Astrocyte of the spinal cord (primary cell): ENCODE measurements around the gene PTCRA.
"Not testable (repeated sequence)": the region's sequence is repeated elsewhere in the genome, so short reads cannot be mapped to it uniquely, and the experiment has no call there.

ENCODE experiments used
- DNase-seq: peaks from one replicate; pipeline ENCODE4 v3.0.0; 2011; ENCODE audit warnings: low read depth, low spot score
- H3K4me3 ChIP-seq: 2 replicates; pipeline ENCODE4 v1.5.1; 2011; ENCODE audit warnings: low read depth, mild to moderate bottlenecking, low read length, moderate library complexity
- in situ Hi-C: cut with HindIII; loops from 2 replicates; pipeline ENCODE4 v1.10.0; 2017; ENCODE audit warnings: low sequenced_read_pairs
- TF ChIP-seq, protein P1 (sequence below): IDR thresholded peaks from 2 replicates; pipeline ENCODE4 v1.5.1; 2012; ENCODE audit warnings: low read depth, mild to moderate bottlenecking, low read length, inconsistent platforms

PTCRA gene

DNA sequence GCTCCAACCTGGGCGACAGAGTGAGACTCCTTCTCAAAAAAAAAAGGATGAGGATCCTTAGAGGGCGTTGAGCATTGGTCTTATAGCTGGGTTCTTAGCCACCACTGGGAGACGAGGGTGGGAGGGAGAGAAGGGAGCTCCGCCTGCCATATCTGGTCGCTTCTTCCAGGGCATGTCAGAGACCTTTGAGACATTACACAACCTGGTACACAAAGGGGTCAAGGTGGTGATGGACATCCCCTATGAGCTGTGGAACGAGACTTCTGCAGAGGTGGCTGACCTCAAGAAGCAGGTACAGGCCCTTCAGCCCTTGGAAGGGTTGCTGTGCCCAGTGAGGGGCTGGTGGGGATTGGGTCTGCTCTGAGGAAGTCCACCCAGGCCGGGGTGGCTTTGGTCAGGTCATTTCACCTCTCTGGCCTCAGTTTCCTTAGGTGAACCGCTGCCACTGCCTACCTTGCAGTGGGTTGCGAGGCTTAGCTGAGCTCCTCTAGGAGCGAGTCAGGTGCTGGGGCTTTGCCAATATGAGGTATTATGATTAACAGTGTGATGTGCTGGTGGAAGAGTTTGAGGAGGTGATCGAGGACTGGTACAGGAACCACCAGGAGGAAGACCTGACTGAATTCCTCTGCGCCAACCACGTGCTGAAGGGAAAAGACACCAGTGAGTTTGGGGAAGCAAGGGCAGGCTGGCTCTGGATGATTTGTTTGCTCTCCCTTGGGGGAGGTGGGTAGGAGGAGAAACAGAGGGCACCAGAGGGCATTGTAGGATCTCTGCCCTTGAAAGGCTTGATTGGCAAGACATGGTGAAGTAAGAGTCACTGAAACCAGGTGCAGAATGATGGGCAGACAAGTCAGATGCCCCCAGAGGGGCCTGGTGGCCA, 21.9 kb downstream of the PTCRA start:
- in situ Hi-C loops, result no loop called here
- TF ChIP-seq, protein P1, sequence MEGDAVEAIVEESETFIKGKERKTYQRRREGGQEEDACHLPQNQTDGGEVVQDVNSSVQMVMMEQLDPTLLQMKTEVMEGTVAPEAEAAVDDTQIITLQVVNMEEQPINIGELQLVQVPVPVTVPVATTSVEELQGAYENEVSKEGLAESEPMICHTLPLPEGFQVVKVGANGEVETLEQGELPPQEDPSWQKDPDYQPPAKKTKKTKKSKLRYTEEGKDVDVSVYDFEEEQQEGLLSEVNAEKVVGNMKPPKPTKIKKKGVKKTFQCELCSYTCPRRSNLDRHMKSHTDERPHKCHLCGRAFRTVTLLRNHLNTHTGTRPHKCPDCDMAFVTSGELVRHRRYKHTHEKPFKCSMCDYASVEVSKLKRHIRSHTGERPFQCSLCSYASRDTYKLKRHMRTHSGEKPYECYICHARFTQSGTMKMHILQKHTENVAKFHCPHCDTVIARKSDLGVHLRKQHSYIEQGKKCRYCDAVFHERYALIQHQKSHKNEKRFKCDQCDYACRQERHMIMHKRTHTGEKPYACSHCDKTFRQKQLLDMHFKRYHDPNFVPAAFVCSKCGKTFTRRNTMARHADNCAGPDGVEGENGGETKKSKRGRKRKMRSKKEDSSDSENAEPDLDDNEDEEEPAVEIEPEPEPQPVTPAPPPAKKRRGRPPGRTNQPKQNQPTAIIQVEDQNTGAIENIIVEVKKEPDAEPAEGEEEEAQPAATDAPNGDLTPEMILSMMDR, result no peak
- DNase-seq, result no peak
- no peak overlapping the region for H3K4me3 ChIP-seq

DNA sequence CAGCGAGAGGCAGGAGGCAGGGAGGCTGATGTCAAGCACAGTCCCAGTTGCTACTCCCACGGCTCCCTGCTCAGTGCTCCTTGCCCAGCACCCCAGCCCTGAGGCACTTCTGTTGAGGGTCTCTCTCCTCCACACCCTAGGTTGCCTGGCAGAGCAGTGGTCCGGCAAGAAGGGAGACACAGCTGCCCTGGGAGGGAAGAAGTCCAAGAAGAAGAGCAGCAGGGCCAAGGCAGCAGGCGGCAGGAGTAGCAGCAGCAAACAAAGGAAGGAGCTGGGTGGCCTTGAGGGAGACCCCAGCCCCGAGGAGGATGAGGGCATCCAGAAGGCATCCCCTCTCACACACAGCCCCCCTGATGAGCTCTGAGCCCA, 22.6 kb downstream of the PTCRA start:
- H3K4me3 ChIP-seq, result no peak overlapping the region
- in situ Hi-C loops, result no loop called here
- DNase-seq, result no peak
- TF ChIP-seq, protein P1, result no peak

DNA sequence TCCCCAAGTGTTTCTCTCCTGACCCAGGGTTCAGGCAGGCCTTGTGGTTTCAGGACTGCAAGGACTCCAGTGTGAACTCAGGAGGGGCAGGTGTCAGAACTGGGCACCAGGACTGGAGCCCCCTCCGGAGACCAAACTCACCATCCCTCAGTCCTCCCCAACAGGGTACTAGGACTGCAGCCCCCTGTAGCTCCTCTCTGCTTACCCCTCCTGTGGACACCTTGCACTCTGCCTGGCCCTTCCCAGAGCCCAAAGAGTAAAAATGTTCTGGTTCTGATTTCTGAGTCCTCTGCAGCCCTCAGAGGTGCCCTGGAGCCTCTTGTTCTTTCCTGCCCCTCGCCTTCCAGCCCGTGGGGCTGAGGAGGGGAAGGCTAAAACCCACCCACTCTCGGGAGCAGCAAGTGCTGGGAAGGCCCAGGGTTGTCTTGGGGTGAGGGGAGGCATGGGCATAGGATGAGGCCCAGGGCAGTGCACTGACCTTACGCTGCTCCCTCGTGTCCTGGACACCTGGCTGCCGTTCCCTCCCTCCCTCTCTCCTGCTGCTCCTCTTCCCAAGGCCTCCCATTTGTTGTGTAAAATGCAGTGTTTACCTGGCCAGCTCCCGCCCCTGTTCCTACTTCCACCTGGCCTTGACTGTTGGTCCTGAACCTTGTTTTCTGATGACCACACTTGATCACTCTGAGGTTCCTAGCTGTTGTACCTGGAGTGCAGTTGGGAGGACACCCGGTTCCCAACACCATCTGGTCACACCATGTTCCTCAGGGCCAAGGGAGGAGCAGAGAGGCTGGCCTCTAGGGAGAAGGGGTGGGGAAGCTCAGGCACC, 23.3 kb downstream of the PTCRA start:
- DNase-seq, result no peak
- TF ChIP-seq, protein P1, result no peak
- in situ Hi-C loops, result no loop called here
- H3K4me3 ChIP-seq, result no peak overlapping the region

DNA sequence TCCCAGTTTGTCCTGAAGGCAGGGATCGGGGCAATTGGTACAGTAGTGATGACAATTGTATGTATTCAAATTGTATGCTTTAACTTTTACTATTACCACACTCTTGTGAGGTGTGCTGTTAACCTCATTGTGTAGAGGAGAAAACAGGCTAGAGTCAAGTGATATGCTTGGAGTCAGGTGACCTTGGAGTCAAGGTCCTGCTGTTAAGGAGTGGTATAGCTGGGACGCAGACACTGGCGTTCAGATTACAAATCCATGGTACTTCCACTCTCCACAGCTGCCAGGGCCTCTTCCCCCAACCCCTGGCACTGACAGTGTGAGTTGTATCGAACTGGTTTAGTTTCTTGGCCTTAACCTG, 23.9 kb downstream of the PTCRA start:
- H3K4me3 ChIP-seq, result no peak overlapping the region
- TF ChIP-seq, protein P1, result no peak
- in situ Hi-C loops, result no loop called here
- no peak for DNase-seq

DNA sequence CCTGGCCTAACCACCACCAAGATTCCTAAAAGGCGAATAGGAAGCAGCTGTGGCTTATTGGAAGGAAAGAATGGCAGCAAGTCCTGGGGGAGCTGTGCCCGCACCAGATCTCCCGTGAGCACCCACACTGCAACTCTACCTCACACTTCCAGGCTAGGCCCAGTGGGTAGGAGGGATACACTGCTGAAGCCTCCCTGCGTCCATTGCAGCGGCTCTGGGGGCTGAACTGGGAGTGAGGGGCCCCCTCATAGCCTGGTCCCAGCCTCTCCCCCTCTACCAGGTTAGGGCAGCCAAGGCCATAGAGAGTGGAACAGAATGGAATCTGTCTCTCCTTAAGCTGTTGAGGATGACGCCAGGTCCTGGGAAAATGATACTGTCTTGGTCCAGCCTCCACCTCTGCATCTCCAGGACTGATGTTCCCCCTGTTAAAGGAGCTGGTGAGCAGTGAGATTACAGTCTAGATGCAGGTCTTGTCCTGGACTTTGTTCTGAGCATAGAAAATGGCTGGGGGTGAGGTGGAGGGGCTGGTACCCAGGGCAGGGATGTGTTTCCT, 24.7 kb downstream of the PTCRA start:
- DNase-seq, result no peak
- TF ChIP-seq, protein P1, result no peak
- in situ Hi-C loops, result no loop called here
- H3K4me3 ChIP-seq, result no peak overlapping the region

DNA sequence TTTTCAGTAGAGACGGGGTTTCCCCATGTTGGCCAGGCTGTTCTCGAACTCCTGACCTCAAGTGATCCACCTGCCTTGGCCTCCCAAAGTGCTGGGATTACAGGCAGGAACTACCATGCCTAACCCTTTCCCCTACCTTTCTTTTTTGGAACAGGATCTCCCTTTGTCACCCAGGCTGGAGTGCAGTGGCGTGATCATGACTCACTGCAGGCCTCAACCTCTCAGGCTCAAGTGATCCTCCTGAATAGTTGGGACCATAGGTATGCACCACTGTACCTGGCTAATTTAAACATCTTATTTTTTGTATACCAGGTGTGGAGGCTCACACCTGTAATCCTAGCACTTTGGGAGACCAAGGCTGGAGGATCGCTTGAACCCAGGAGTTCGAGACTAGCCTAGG, 25.5 kb downstream of the PTCRA start:
- DNase-seq, in situ Hi-C loops, H3K4me3 ChIP-seq: not testable (repeated sequence)

DNA sequence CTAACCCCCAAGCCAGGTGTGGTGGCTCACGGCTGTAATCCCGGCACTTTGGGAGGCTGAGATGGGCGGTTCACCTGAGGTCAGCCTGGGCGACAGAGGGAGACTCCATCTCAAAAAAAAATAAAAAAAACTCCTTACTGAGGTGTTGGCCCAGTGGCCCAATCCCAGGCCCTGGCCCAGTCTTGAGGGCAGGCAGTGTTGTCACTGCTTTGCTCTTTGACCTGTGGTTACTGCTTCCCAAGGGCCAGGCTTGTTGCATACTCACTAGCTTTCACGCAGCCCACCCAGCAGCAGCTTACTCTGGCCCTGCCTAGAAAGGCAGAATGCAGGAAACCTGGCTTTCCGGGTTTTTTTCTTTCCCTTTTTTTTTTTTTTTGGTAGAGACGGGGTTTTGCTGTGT, 26.6 kb downstream of the PTCRA start:
- no peak overlapping the region for H3K4me3 ChIP-seq
- in situ Hi-C loops, result no loop called here
- DNase-seq, result no peak
- TF ChIP-seq, protein P1, result no peak
